ENCODE measurements around the gene C6orf163.

DNA sequence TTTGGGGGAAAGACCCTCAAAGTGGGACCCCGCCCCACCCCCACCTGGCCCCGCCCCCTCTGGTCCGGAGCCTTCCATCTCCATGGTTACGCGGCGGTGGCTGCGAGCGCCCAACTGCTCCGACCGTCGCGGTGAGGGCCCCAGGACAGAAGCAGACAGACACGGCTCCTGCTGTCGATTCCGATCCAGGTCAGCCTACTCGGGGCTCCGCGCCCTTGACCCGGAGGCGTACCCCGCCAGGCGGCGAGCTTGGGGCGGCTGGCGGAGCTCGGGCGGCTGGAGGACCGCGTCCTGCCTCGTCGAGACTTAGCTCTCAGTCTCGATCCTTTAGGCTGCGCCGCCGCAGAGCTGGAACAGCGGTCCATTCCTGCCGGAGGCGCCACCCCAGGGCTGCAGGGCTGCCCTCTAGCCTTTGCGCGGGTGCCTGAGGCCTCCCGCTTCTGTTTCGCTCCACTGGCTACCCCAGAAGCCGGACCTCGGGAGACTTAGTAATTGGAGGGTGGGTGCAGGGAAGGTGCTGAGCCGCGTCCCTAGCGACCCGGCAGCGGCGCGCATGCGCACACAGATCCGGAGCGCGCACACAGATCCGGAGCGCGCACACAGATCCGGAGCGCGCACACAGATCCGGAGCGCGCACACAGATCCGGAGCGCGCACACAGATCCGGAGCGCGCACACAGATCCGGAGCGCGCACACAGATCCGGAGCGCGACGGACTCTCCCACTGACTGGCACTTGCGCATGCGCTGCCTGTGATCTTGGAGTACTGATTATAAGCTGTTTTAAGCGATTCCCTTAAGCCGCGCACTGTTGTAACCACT, 63.5 kb downstream of the C6orf163 start, which contains the start of gene CFAP206:
- TF ChIP-seq, protein P1, sequence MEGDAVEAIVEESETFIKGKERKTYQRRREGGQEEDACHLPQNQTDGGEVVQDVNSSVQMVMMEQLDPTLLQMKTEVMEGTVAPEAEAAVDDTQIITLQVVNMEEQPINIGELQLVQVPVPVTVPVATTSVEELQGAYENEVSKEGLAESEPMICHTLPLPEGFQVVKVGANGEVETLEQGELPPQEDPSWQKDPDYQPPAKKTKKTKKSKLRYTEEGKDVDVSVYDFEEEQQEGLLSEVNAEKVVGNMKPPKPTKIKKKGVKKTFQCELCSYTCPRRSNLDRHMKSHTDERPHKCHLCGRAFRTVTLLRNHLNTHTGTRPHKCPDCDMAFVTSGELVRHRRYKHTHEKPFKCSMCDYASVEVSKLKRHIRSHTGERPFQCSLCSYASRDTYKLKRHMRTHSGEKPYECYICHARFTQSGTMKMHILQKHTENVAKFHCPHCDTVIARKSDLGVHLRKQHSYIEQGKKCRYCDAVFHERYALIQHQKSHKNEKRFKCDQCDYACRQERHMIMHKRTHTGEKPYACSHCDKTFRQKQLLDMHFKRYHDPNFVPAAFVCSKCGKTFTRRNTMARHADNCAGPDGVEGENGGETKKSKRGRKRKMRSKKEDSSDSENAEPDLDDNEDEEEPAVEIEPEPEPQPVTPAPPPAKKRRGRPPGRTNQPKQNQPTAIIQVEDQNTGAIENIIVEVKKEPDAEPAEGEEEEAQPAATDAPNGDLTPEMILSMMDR (IDR thresholded peaks at IDR 0.05): no peak
- TF ChIP-seq POLR2A (IDR thresholded peaks at IDR 0.05): no peak
